ENCODE results near the gene PTTG1IP. TPM values are rescaled to one million over a fixed set of nuclear protein-coding genes. Genes with fewer than 3 reads are reported as not detected.
A peak's percentile ranks its signal among the peaks of the same experiment; 100 is the strongest.
"Not testable (repeated sequence)": the region's sequence is repeated elsewhere in the genome, so short reads cannot be mapped to it uniquely, and the experiment has no call there.

PTTG1IP gene
- total and polyA plus RNA-seq, 4 experiments from 2014 or later = 84.8 to 110 (median 95.5) TPM

- ChIA-PET CTCF (ENCODE audit: partially characterized antibody) (no interaction called here), POLR2A (ENCODE audit: partially characterized antibody) (no interaction called here)
These were observed 39.8 kb downstream of the PTTG1IP start for GRCh38 chr21:44833663-44834062.

GRCh38 chr21:44832516-44833255 is 40.8 kb downstream of the PTTG1IP start:
- POLR2A ChIA-PET (ENCODE audit: partially characterized antibody); H3K27ac Mint-ChIP-seq; H3K36me3 Mint-ChIP-seq: not testable (repeated sequence)

More at GRCh38 chr21:44833663-44834062, 39.8 kb downstream of the PTTG1IP start:
- Histone ChIP-seq H3K27ac (ENCODE audit: low read depth, low read length) (no peak overlapping the region), H3K4me3 (ENCODE audit: low read length in 2 of 2) (no peak overlapping the region), H3K4me1 (ENCODE audit: insufficient read depth, low read length) (peaks cover 7% of the 10 kb centered on the region), H3K36me3 (ENCODE audit: insufficient read depth, low read length) (no peaks in the 10 kb centered on the region), H3K27me3 (ENCODE audit: insufficient read depth, low read length) (no peaks in the 10 kb centered on the region), H3K9me3 (ENCODE audit: control insufficient read depth in 1 of 2, low read length in 2 of 2) (no peaks in the 10 kb centered on the region)
- peaks cover 0 to 9% (median 2%) of the 10 kb centered on the region in 8 donors for H3K9me3 Mint-ChIP-seq
- no peaks in the 10 kb centered on the region for H3K27me3 Mint-ChIP-seq
- no peak overlapping the region for H3K27ac Mint-ChIP-seq
- H3K36me3 Mint-ChIP-seq = peaks cover 0 to under 1% of the 10 kb centered on the region in 2 donors
- intact Hi-C loops (cut with micrococcal nuclease) = no loop called here
- no peak overlapping the region for H3K4me3 Mint-ChIP-seq
- DNase-seq = no peak
- H3K4me1 Mint-ChIP-seq = peaks cover 5 to 22% (median 7%) of the 10 kb centered on the region in 4 donors

GRCh38 chr21:44831227-44831860 is 42.1 kb downstream of the PTTG1IP start:
- DNase-seq = no peak
- CTCF ChIA-PET (ENCODE audit: partially characterized antibody) = no interaction called here
- Mint-ChIP-seq H3K27ac (peak overlapping the region in 6 of 7 donors; percentile 4 to 75 (median 50)), H3K4me3 (peak overlapping the region in 4 of 8 donors; percentile 6 to 50 (median 26)), H3K9me3 (peaks cover 4 to 25% (median 17%) of the 10 kb centered on the region in 8 donors), H3K27me3 (no peaks in the 10 kb centered on the region), H3K36me3 (peaks cover 1 to 5% of the 10 kb centered on the region in 2 donors), H3K4me1 (peaks cover 5 to 22% (median 7%) of the 10 kb centered on the region in 4 donors)
- POLR2A ChIA-PET (ENCODE audit: partially characterized antibody) = no interaction called here
- H3K27ac ChIP-seq (ENCODE audit: low read depth, low read length) = no peak overlapping the region
- no peak overlapping the region for H3K4me3 ChIP-seq (ENCODE audit: low read length in 2 of 2)
- no peaks in the 10 kb centered on the region for H3K36me3 ChIP-seq (ENCODE audit: insufficient read depth, low read length)
- intact Hi-C loops (cut with micrococcal nuclease) = no loop called here
- no peaks in the 10 kb centered on the region for H3K27me3 ChIP-seq (ENCODE audit: insufficient read depth, low read length)
- H3K9me3 ChIP-seq (ENCODE audit: control insufficient read depth in 1 of 2, low read length in 2 of 2) = peaks cover 0 to 4% of the 10 kb centered on the region in 2 donors
- H3K4me1 ChIP-seq (ENCODE audit: insufficient read depth, low read length) = peaks cover 7% of the 10 kb centered on the region

More at GRCh38 chr21:44832516-44833255, 40.8 kb downstream of the PTTG1IP start:
- H3K4me1 ChIP-seq (ENCODE audit: insufficient read depth, low read length); H3K36me3 ChIP-seq (ENCODE audit: insufficient read depth, low read length); intact Hi-C loops (cut with micrococcal nuclease); H3K4me3 ChIP-seq (ENCODE audit: low read length in 2 of 2); DNase-seq; H3K27ac ChIP-seq (ENCODE audit: low read depth, low read length); CTCF ChIA-PET (ENCODE audit: partially characterized antibody); H3K9me3 ChIP-seq (ENCODE audit: control insufficient read depth in 1 of 2, low read length in 2 of 2); H3K27me3 Mint-ChIP-seq; H3K4me3 Mint-ChIP-seq; H3K27me3 ChIP-seq (ENCODE audit: insufficient read depth, low read length): not testable (repeated sequence)
- H3K4me1 Mint-ChIP-seq = peaks cover 5 to 22% (median 7%) of the 10 kb centered on the region in 4 donors
- peaks cover 3 to 18% (median 11%) of the 10 kb centered on the region in 8 donors for H3K9me3 Mint-ChIP-seq

DNA sequence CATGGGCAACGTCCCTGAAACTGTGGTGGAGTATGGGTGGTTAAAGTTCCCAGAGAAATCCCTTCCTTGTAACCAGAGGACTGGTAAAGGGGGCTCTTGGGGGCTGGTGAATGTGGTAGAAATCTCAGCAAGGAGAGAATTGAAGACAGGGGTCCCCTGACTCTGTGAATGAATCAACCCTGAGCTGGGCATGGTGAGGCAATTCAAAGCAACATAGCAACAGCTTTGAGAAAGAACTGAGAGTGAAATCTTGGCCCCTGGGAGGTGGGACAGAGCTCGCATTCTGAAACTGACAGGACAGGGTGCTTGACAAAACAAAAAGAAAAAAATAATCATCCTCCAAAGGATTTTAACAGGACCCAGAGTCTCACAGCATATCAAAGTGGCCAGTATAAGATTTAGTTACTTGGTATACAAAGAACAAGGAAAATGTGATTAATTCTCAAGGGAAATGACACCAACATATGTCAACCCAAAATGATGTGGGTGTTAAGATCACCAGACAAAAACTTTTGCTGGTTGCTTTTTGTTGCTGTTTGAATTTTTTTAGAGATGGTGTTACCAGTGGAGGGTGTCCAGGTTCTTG is 43.9 kb downstream of the PTTG1IP start:
- Histone ChIP-seq H3K9me3 (ENCODE audit: control insufficient read depth in 1 of 2, low read length in 2 of 2) (peaks cover 0 to 4% of the 10 kb centered on the region in 2 donors), H3K4me3 (ENCODE audit: low read length in 2 of 2) (no peak overlapping the region), H3K4me1 (ENCODE audit: insufficient read depth, low read length) (peaks cover 7% of the 10 kb centered on the region), H3K27me3 (ENCODE audit: insufficient read depth, low read length) (no peaks in the 10 kb centered on the region), H3K27ac (ENCODE audit: low read depth, low read length) (no peak overlapping the region), H3K36me3 (ENCODE audit: insufficient read depth, low read length) (no peaks in the 10 kb centered on the region)
- no peak for DNase-seq
- intact Hi-C loops (cut with micrococcal nuclease) = no loop called here
- Mint-ChIP-seq H3K4me3 (no peak overlapping the region), H3K4me1 (peaks cover 5 to 22% (median 7%) of the 10 kb centered on the region in 4 donors), H3K36me3 (peaks cover 1 to 5% of the 10 kb centered on the region in 2 donors), H3K27ac (peak overlapping the region in 2 of 7 donors; percentile 23 to 83), H3K27me3 (no peaks in the 10 kb centered on the region), H3K9me3 (peaks cover 4 to 25% (median 17%) of the 10 kb centered on the region in 8 donors)
- ChIA-PET POLR2A (ENCODE audit: partially characterized antibody) (no interaction called here), CTCF (ENCODE audit: partially characterized antibody) (no interaction called here)

DNA sequence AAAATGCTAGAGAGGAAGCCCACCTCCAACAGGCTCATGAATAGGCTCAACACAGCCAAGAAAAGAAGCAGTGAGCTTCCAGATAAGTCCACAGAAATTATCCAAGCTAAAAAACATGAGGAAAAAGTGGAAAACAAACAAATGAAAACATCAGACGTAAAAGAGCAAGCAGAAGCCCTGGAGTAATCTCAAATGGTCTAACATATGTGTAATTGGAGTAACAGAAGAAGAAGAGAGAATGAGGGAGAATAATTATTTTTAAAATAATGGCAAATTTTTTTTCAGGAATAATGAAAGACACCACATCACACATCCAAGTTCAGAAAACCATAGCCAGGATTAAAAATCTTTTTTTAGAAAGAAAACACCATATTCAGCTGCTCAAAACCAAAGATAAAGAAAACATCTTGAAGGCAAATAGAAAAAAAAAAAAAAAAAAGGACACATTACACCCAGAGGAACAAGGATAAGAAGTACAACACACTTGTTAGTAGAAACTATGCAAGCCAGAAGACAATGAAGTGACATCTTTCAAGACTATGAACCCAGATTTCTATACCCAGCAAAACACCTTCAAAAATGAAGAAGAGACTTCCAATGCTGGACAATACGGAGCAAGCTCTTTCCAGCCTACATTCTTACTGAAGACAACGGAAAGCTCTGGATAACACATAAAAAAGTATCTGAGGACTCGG is 45.0 kb downstream of the PTTG1IP start:
- H3K4me3 ChIP-seq (ENCODE audit: low read length in 2 of 2) = no peak overlapping the region
- Mint-ChIP-seq H3K27me3 (no peaks in the 10 kb centered on the region), H3K4me1 (peaks cover 7 to 22% (median 8%) of the 10 kb centered on the region in 4 donors)

GRCh38 chr21:44823179-44823660 is 50.3 kb downstream of the PTTG1IP start:
- H3K4me3 ChIP-seq (ENCODE audit: low read length in 2 of 2) = no peak overlapping the region
- H3K27ac ChIP-seq (ENCODE audit: low read depth, low read length) = no peak overlapping the region
- ChIA-PET POLR2A (ENCODE audit: partially characterized antibody) (interaction anchor here (0.6 kb wide), 1 partner anchor 58 kb away, joined by 3 read pairs; no protein-coding TSS in a partner anchor), CTCF (ENCODE audit: partially characterized antibody) (interaction anchor here (1.0 to 1.4 kb wide), 2 partner anchors 23 kb away, joined by 3 to 6 read pairs; no protein-coding TSS in a partner anchor)
- peaks cover 3 to 42% (median 28%) of the 10 kb centered on the region in 8 donors for H3K9me3 Mint-ChIP-seq
- no peak overlapping the region for H3K4me3 Mint-ChIP-seq
- H3K9me3 ChIP-seq (ENCODE audit: control insufficient read depth in 1 of 2, low read length in 2 of 2) = peaks cover 0 to 8% of the 10 kb centered on the region in 2 donors
- H3K4me1 ChIP-seq (ENCODE audit: insufficient read depth, low read length) = peaks cover 6% of the 10 kb centered on the region
- H3K36me3 Mint-ChIP-seq = peaks cover 0 to 6% of the 10 kb centered on the region in 2 donors
- no peaks in the 10 kb centered on the region for H3K27me3 Mint-ChIP-seq
- intact Hi-C loops (cut with micrococcal nuclease) = no loop called here
- no peaks in the 10 kb centered on the region for H3K36me3 ChIP-seq (ENCODE audit: insufficient read depth, low read length)
- peak overlapping the region in 1 of 7 donors; percentile 30 for H3K27ac Mint-ChIP-seq
- DNase-seq = no peak
- H3K4me1 Mint-ChIP-seq = peaks cover 1 to 9% (median 4%) of the 10 kb centered on the region in 4 donors
- no peaks in the 10 kb centered on the region for H3K27me3 ChIP-seq (ENCODE audit: insufficient read depth, low read length)

More for the DNA sequence above, 45.0 kb downstream of the PTTG1IP start:
- POLR2A ChIA-PET (ENCODE audit: partially characterized antibody) = interaction anchor here (1.0 kb wide), 1 partner anchor 11 kb away, joined by 5 read pairs; the partner anchor contains the start of gene SUMO3
- Mint-ChIP-seq H3K36me3 (peaks cover 1 to 9% of the 10 kb centered on the region in 2 donors), H3K9me3 (peaks cover 4 to 29% (median 19%) of the 10 kb centered on the region in 8 donors), H3K27ac (peak overlapping the region in 1 of 7 donors; percentile 39), H3K4me3 (no peak overlapping the region)
- H3K4me1 ChIP-seq (ENCODE audit: insufficient read depth, low read length) = peaks cover 7% of the 10 kb centered on the region
- DNase-seq = no peak
- H3K27me3 ChIP-seq (ENCODE audit: insufficient read depth, low read length) = no peaks in the 10 kb centered on the region
- CTCF ChIA-PET (ENCODE audit: partially characterized antibody) = interaction anchor here (0.6 to 1.0 kb wide), 2 partner anchors 35 to 1426 kb away, joined by 3 to 4 read pairs; no protein-coding TSS in a partner anchor
- intact Hi-C loops (cut with micrococcal nuclease) = no loop called here
- no peaks in the 10 kb centered on the region for H3K36me3 ChIP-seq (ENCODE audit: insufficient read depth, low read length)
- H3K27ac ChIP-seq (ENCODE audit: low read depth, low read length) = no peak overlapping the region
- peaks cover 0 to 4% of the 10 kb centered on the region in 2 donors for H3K9me3 ChIP-seq (ENCODE audit: control insufficient read depth in 1 of 2, low read length in 2 of 2)
